DOHH2 (cell line): ENCODE results near the gene MICA.
"Not testable (repeated sequence)": the region's sequence is repeated elsewhere in the genome, so short reads cannot be mapped to it uniquely, and the experiment has no call there.

Experiments used
- EZH2phosphoT487 ChIP-seq: fragments of 200-600 bp; sonication (generic); IDR thresholded peaks from 2 replicates; pipeline ENCODE4 v1.6.1; 2017; ENCODE audit warnings: borderline replicate concordance, mild to moderate bottlenecking, antibody characterized with exemption, low read length, moderate library complexity, mixed read lengths
- TF ChIP-seq, protein P1 (sequence below): fragments of 200-600 bp; sonication (generic); IDR thresholded peaks from one replicate; pipeline ENCODE4 v1.5.1; 2014; ENCODE audit warnings: antibody characterized with exemption, mild to moderate bottlenecking, low read depth, low read length; ENCODE audit not compliant: poor library complexity, severe bottlenecking

DNA sequence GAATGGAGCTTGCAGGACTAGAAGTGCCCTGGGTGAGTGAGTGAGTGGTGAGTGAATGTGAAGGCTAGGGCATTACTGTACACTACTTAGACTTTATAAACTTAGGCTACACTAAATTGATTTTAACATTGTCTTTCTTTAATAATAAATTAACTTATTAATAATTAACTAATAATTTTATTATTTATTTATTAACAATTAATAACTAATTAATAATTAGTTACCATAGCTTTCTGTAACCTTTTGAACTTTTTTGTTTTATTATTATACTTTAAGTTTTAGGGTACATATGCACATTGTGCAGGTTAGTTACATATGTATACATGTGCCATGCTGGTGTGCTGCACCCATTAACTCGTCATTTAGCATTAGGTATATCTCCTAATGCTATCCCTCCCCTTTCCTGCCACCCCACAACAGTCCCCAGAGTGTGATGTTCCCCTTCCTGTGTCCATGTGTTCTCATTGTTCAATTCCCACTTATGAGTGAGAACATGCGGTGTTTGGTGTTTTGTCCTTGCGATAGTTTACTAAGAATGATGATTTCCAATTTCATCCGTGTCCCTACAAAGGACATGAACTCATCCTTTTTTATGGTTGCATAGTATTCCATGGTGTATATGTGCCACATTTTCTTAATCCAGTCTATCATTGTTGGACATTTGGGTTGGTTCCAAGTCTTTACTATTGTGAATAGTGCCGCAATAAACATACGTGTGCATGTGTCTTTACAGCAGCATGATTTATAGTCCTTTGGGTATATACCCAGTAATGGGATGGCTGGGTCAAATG, 43.8 kb downstream of the MICA start:
- TF ChIP-seq, protein P1, sequence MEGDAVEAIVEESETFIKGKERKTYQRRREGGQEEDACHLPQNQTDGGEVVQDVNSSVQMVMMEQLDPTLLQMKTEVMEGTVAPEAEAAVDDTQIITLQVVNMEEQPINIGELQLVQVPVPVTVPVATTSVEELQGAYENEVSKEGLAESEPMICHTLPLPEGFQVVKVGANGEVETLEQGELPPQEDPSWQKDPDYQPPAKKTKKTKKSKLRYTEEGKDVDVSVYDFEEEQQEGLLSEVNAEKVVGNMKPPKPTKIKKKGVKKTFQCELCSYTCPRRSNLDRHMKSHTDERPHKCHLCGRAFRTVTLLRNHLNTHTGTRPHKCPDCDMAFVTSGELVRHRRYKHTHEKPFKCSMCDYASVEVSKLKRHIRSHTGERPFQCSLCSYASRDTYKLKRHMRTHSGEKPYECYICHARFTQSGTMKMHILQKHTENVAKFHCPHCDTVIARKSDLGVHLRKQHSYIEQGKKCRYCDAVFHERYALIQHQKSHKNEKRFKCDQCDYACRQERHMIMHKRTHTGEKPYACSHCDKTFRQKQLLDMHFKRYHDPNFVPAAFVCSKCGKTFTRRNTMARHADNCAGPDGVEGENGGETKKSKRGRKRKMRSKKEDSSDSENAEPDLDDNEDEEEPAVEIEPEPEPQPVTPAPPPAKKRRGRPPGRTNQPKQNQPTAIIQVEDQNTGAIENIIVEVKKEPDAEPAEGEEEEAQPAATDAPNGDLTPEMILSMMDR = not testable (repeated sequence)
- not testable (repeated sequence) for TF ChIP-seq EZH2phosphoT487
